H9 (cell line): ENCODE data around the gene PLXNA2. TPM values are rescaled to one million over a fixed set of nuclear protein-coding genes. Genes with fewer than 3 reads are reported as not detected.

ENCODE experiments used
- DNase-seq: peaks from one replicate; pipeline ENCODE4 v3.0.0-alpha.2; 2017
- H2AFZ ChIP-seq: one replicate; pipeline ENCODE4 v1.6.1; 2013; ENCODE audit warnings: mild to moderate bottlenecking, low read length, control low read depth, moderate library complexity
- H2AK5ac ChIP-seq: 2 replicates; pipeline ENCODE4 v1.6.1; 2013; ENCODE audit warnings: low read length, control low read depth, mixed read lengths; ENCODE audit not compliant: insufficient read length
- H2BK120ac ChIP-seq: one replicate; pipeline ENCODE4 v1.6.1; 2013; ENCODE audit warnings: low read depth, mild to moderate bottlenecking, low read length, control low read depth, inconsistent platforms; ENCODE audit not compliant: poor library complexity, severe bottlenecking
- H2BK12ac ChIP-seq: 2 replicates; pipeline ENCODE4 v1.6.1; 2013; ENCODE audit warnings: low read length, control low read depth, mixed read lengths, low read depth; ENCODE audit not compliant: insufficient read length
- H2BK15ac ChIP-seq: 2 replicates; pipeline ENCODE4 v1.6.1; 2013; ENCODE audit warnings: low read depth, low read length, control low read depth
- H2BK20ac ChIP-seq: one replicate; pipeline ENCODE4 v1.6.1; 2013; ENCODE audit warnings: low read depth, mild to moderate bottlenecking, low read length, control low read depth, inconsistent platforms; ENCODE audit not compliant: poor library complexity, severe bottlenecking
- H2BK5ac ChIP-seq: 2 replicates; pipeline ENCODE4 v1.6.1; 2013; ENCODE audit warnings: low read length, control low read depth, mixed read lengths; ENCODE audit not compliant: insufficient read length
- H3K14ac ChIP-seq: 2 replicates; pipeline ENCODE4 v1.6.1; 2013; ENCODE audit warnings: low read length, control low read depth; ENCODE audit not compliant: insufficient read depth
- H3K18ac ChIP-seq: 2 replicates; pipeline ENCODE4 v1.6.1; 2013; ENCODE audit warnings: low read depth, mild to moderate bottlenecking, mixed read lengths, low read length, control low read depth; ENCODE audit not compliant: insufficient read length
- H3K23ac ChIP-seq: 2 replicates; pipeline ENCODE4 v1.6.1; 2013; ENCODE audit warnings: low read length, control low read depth, mixed read lengths, low read depth; ENCODE audit not compliant: insufficient read length
- H3K23me2 ChIP-seq: 2 replicates; pipeline ENCODE4 v1.6.1; 2013; ENCODE audit warnings: low read depth, mild to moderate bottlenecking, mixed read lengths, low read length, control low read depth; ENCODE audit not compliant: insufficient read length, poor library complexity, severe bottlenecking
- H3K27ac ChIP-seq: 2 replicates; pipeline ENCODE4 v1.5.1; 2013; ENCODE audit warnings: low read length, control low read depth, mixed read lengths, low read depth; ENCODE audit not compliant: insufficient read length
- H3K27me3 ChIP-seq: 2 replicates; pipeline ENCODE4 v1.6.1; 2013; ENCODE audit warnings: low read length, control low read depth, inconsistent platforms; ENCODE audit not compliant: insufficient read depth
- H3K4ac ChIP-seq: 2 replicates; pipeline ENCODE4 v1.6.1; 2013; ENCODE audit warnings: low read depth, mild to moderate bottlenecking, control low read depth, inconsistent platforms, low read length, moderate library complexity
- H3K4me1 ChIP-seq: 2 replicates; pipeline ENCODE4 v1.6.1; 2013; ENCODE audit warnings: low read length, control low read depth, inconsistent platforms; ENCODE audit not compliant: insufficient read depth
- H3K4me2 ChIP-seq: 2 replicates; pipeline ENCODE4 v1.6.1; 2013; ENCODE audit warnings: low read length, control low read depth, mixed read lengths; ENCODE audit not compliant: insufficient read length, insufficient read depth
- H3K56ac ChIP-seq: 2 replicates; pipeline ENCODE4 v1.6.1; 2013; ENCODE audit warnings: low read depth, mild to moderate bottlenecking, mixed read lengths, low read length, control low read depth; ENCODE audit not compliant: insufficient read length
- H3K79me1 ChIP-seq: 2 replicates; pipeline ENCODE4 v1.6.1; 2013; ENCODE audit warnings: low read depth, mild to moderate bottlenecking, moderate library complexity, low read length, control low read depth, inconsistent platforms; ENCODE audit not compliant: insufficient read depth, poor library complexity, severe bottlenecking
- H3K79me2 ChIP-seq: 2 replicates; pipeline ENCODE4 v1.6.1; 2013; ENCODE audit warnings: low read length, control low read depth, inconsistent platforms; ENCODE audit not compliant: insufficient read depth
- H3K9ac ChIP-seq: 2 replicates; pipeline ENCODE4 v1.6.1; 2013; ENCODE audit warnings: low read length, control low read depth, mixed read lengths; ENCODE audit not compliant: insufficient read length; ENCODE audit errors: extremely low read depth
- H3K9me3 ChIP-seq: one replicate; pipeline ENCODE4 v1.6.1; 2013; ENCODE audit warnings: low read depth, low read length, inconsistent platforms; ENCODE audit not compliant: control insufficient read depth
- H3T11ph ChIP-seq: one replicate; pipeline ENCODE4 v1.6.1; 2013; ENCODE audit warnings: mild to moderate bottlenecking, low read length, control low read depth, inconsistent platforms
- H4K20me1 ChIP-seq: one replicate; pipeline ENCODE4 v1.6.1; 2013; ENCODE audit not compliant: control insufficient read depth, insufficient read length, insufficient read depth
- H4K5ac ChIP-seq: 2 replicates; pipeline ENCODE4 v1.6.1; 2013; ENCODE audit warnings: low read depth, mild to moderate bottlenecking, mixed read lengths, low read length, control low read depth; ENCODE audit not compliant: insufficient read length
- H4K8ac ChIP-seq: replicated peaks from 2 replicates; pipeline ENCODE4 v1.6.1; 2013; ENCODE audit warnings: low read length, control low read depth, mixed read lengths, low read depth; ENCODE audit not compliant: insufficient read length
- H4K91ac ChIP-seq: 2 replicates; pipeline ENCODE4 v1.6.1; 2013; ENCODE audit warnings: low read depth, mild to moderate bottlenecking, moderate library complexity, mixed read lengths, low read length, control low read depth; ENCODE audit not compliant: insufficient read length
- H3K27ac Mint-ChIP-seq, 3 experiments: 2 replicates in 2 of 3; 3 replicates in 1 of 3; pipeline ENCODE4 v1.8.0; 2020 to 2021; ENCODE audit warnings: mixed read lengths in 3 of 3, mild to moderate bottlenecking in 1 of 3, moderate library complexity in 1 of 3
- H3K27me3 Mint-ChIP-seq: 2 replicates; pipeline ENCODE4 v1.8.0; 2021; ENCODE audit warnings: low read depth, mild to moderate bottlenecking, moderate library complexity, mixed read lengths
- H3K36me3 Mint-ChIP-seq, 3 experiments: 2 replicates in 2 of 3; 3 replicates in 1 of 3; pipeline ENCODE4 v1.8.0; 2020 to 2021; ENCODE audit warnings: low read depth in 3 of 3, mixed read lengths in 3 of 3; ENCODE audit not compliant: insufficient read depth in 1 of 3
- H3K4me1 Mint-ChIP-seq, 2 experiments: 2 replicates each; pipeline ENCODE4 v1.8.0; 2020; ENCODE audit warnings: mixed read lengths in 2 of 2
- H3K4me3 Mint-ChIP-seq, 2 experiments: 2 replicates in 1 of 2; 3 replicates in 1 of 2; pipeline ENCODE4 v1.8.0; 2020 to 2021; ENCODE audit warnings: mild to moderate bottlenecking in 2 of 2, mixed read lengths in 2 of 2, moderate library complexity in 1 of 2
- H3K9me3 Mint-ChIP-seq, 2 experiments: 2 replicates in 1 of 2; 3 replicates in 1 of 2; pipeline ENCODE4 v1.8.0; 2020; ENCODE audit warnings: mild to moderate bottlenecking in 2 of 2, mixed read lengths in 2 of 2, moderate library complexity in 1 of 2
- CTCF ChIP-seq: fragments of 200-600 bp; sonication (generic); conservative IDR thresholded peaks from 3 replicates; pipeline ENCODE4 v1.8.0; 2021; ENCODE audit warnings: antibody characterized with exemption, mild to moderate bottlenecking
- WGBS: extraction: QIAGEN DNeasy Blood & Tissue Kit; methylation state at CpG from one replicate; pipeline ENCODE4 v1.1.7; 2013; ENCODE audit warnings: missing lambda C conversion rate, low lambda C conversion rate, mixed read lengths; ENCODE audit not compliant: insufficient read length; ENCODE audit errors: extremely low coverage; 5-methylcytosine and 5-hydroxymethylcytosine counted together
- total RNA-seq: library from RNA; stranded (reverse); gene quantifications from 2 replicates; pipeline ENCODE4 v1.2.1, GENCODE V29; 2021

The PLXNA2 gene
- total RNA-seq, 1 experiment from 2014 or later = 0.57 TPM

GRCh38 chr1:208213786-208214185 lies 30.4 kb downstream of the PLXNA2 start:
- Histone ChIP-seq H3K23ac (no peak overlapping the region), H3K4me2 (no peak overlapping the region), H3K14ac (no peak overlapping the region), H3K23me2 (no peaks in the 10 kb centered on the region), H2BK12ac (no peak overlapping the region), H3K18ac (no peak overlapping the region), H2BK20ac (no peak overlapping the region), H3T11ph (no peak overlapping the region), H3K9ac (no peak overlapping the region), H4K5ac (no peak overlapping the region), H4K8ac (no peak overlapping the region), H2AK5ac (no peak overlapping the region), H3K79me1 (no peaks in the 10 kb centered on the region), H3K79me2 (no peaks in the 10 kb centered on the region), H3K9me3 (no peaks in the 10 kb centered on the region), H2AFZ (no peak overlapping the region), H2BK120ac (no peak overlapping the region), H3K27ac (no peak overlapping the region), H2BK5ac (no peak overlapping the region), H4K91ac (no peak overlapping the region), H2BK15ac (no peak overlapping the region), H3K4me1 (no peaks in the 10 kb centered on the region), H3K56ac (no peak overlapping the region), H3K4ac (no peak overlapping the region), H3K27me3 (no peaks in the 10 kb centered on the region), H4K20me1 (no peaks in the 10 kb centered on the region)
- TF ChIP-seq CTCF = no peak
- Mint-ChIP-seq H3K4me3 (no peak overlapping the region), H3K36me3 (no peaks in the 10 kb centered on the region), H3K27me3 (peaks cover 1% of the 10 kb centered on the region), H3K9me3 (no peaks in the 10 kb centered on the region; a peak in 1 of 5 replicates), H3K27ac (no peak overlapping the region), H3K4me1 (peaks cover 5 to 7% of the 10 kb centered on the region in 2 experiments; a peak in 2 of 4 replicates)
- WGBS = no CpG with 5 or more reads among the region's 3 CpGs
- DNase-seq = no peak
